OCI-LY7 (cell line): ENCODE results near the gene ACIN1. TPM values are rescaled to one million over a fixed set of nuclear protein-coding genes. Genes with fewer than 3 reads are reported as not detected.
"Not testable (repeated sequence)": the region's sequence is repeated elsewhere in the genome, so short reads cannot be mapped to it uniquely, and the experiment has no call there.

Experiments used
- BruUV-seq: library from RNA; stranded (reverse); fragments of 400-500 nt; replicated peaks from 2 replicates; lab custom pipeline; 2021; lab: Mats Ljungman, UMichigan
- CTCF ChIA-PET: fragments of 300-600 bp; sonication (Branson Sonifier 250); formaldehyde crosslinking; loops from one replicate; lab custom pipeline; 2022; ENCODE audit warnings: antibody characterized with exemption; ENCODE audit not compliant: unreplicated experiment; lab: Charles Lee
- POLR2A ChIA-PET: fragments of 300-600 bp; sonication (Branson Sonifier 250); formaldehyde crosslinking; loops from one replicate; lab custom pipeline; 2022; ENCODE audit warnings: antibody characterized with exemption; lab: Charles Lee
- DNase-seq: peaks from one replicate; pipeline ENCODE4 v3.0.0-alpha.2; 2015; ENCODE audit warnings: low spot score
- H2AFZ ChIP-seq: fragments of 200-600 bp; sonication (generic), shearing (Covaris generic); 2 replicates; pipeline ENCODE4 v1.6.1; 2014; ENCODE audit warnings: mild to moderate bottlenecking, antibody characterized with exemption, low read length, moderate library complexity
- H3K27ac ChIP-seq: fragments of 200-600 bp; sonication (generic); 2 replicates; pipeline ENCODE4 v1.5.1; 2014; ENCODE audit warnings: mixed run types, low read depth, mild to moderate bottlenecking, moderate library complexity, low read length, inconsistent platforms; ENCODE audit not compliant: poor library complexity, severe bottlenecking
- H3K36me3 ChIP-seq: fragments of 200-600 bp; sonication (generic); 2 replicates; pipeline ENCODE4 v1.6.1; 2014; ENCODE audit warnings: mild to moderate bottlenecking, antibody characterized with exemption, low read length, moderate library complexity, mixed read lengths; ENCODE audit not compliant: insufficient read depth
- H3K4me1 ChIP-seq: fragments of 200-600 bp; sonication (generic); 2 replicates; pipeline ENCODE4 v1.5.1; 2014; ENCODE audit warnings: mild to moderate bottlenecking, low read length; ENCODE audit not compliant: insufficient read depth, poor library complexity, severe bottlenecking
- H3K4me2 ChIP-seq: fragments of 200-600 bp; sonication (generic); 2 replicates; pipeline ENCODE4 v1.6.1; 2014; ENCODE audit warnings: mild to moderate bottlenecking, low read length
- H3K4me3 ChIP-seq: fragments of 200-600 bp; sonication (generic); 2 replicates; pipeline ENCODE4 v1.5.1; 2014; ENCODE audit warnings: mild to moderate bottlenecking, low read depth, low read length; ENCODE audit not compliant: poor library complexity, severe bottlenecking
- H3K79me2 ChIP-seq: fragments of 200-600 bp; sonication (generic); 2 replicates; pipeline ENCODE4 v1.6.1; 2016; ENCODE audit warnings: low read depth, mild to moderate bottlenecking, low read length, moderate library complexity, mixed read lengths; ENCODE audit not compliant: insufficient read depth
- H3K9me2 ChIP-seq: fragments of 200-600 bp; sonication (generic); 2 replicates; pipeline ENCODE4 v1.6.1; 2016; ENCODE audit warnings: mild to moderate bottlenecking, low read length, mixed read lengths; ENCODE audit not compliant: insufficient read depth
- H3K9me3 ChIP-seq: fragments of 200-600 bp; sonication (generic); 2 replicates; pipeline ENCODE4 v1.6.1; 2014; ENCODE audit warnings: mild to moderate bottlenecking, mixed run types, low read length, mixed read lengths
- H4K20me1 ChIP-seq: fragments of 200-600 bp; sonication (generic); 2 replicates; pipeline ENCODE4 v1.6.1; 2014; ENCODE audit warnings: mild to moderate bottlenecking, antibody characterized with exemption, low read length, moderate library complexity, mixed read lengths; ENCODE audit not compliant: insufficient read depth
- CTCF ChIP-seq: fragments of 200-600 bp; sonication (generic); conservative IDR thresholded peaks from 2 replicates; pipeline ENCODE4 v1.5.1; 2014; ENCODE audit warnings: mild to moderate bottlenecking, antibody characterized with exemption, low read length, moderate library complexity, mixed read lengths
- EZH2phosphoT487 ChIP-seq: fragments of 200-600 bp; sonication (generic); IDR thresholded peaks from 2 replicates; pipeline ENCODE4 v1.6.1; 2018; ENCODE audit warnings: low read depth, borderline replicate concordance, mild to moderate bottlenecking, mixed run types, antibody characterized with exemption, low read length, moderate library complexity, mixed read lengths
- intact Hi-C: fragments of 100-400 bp; cut with micrococcal nuclease; formaldehyde crosslinking; loops from one replicate; pipeline ENCODE4 v1.10.0; 2022; ENCODE audit not compliant: unreplicated experiment
- total RNA-seq, 2 experiments: library from RNA; depleted of rRNA in 1 of 2; stranded (reverse); fragments of >200 nt in 1 of 2; shearing (Covaris generic) in 1 of 2; gene quantifications; 2 replicates each; pipeline ENCODE4 v1.2.3, GENCODE V29; 2014 to 2022

ACIN1 gene
- total RNA-seq, 2 experiments from 2014 or later = 107 to 206 TPM

GRCh38 chr14:23109769-23110168, 14.8 kb upstream of the ACIN1 start:
- Histone ChIP-seq H3K4me1 (no peaks in the 10 kb centered on the region), H3K9me2 (no peaks in the 10 kb centered on the region), H3K4me3 (no peak overlapping the region), H3K27ac (no peak overlapping the region), H3K36me3 (no peaks in the 10 kb centered on the region), H2AFZ (no peak overlapping the region), H4K20me1 (no peaks in the 10 kb centered on the region), H3K79me2 (no peaks in the 10 kb centered on the region), H3K4me2 (no peak overlapping the region), H3K9me3 (no peaks in the 10 kb centered on the region)
- TF ChIP-seq CTCF (no peak), EZH2phosphoT487 (no peak)
- intact Hi-C loops = no loop called here
- DNase-seq = no peak
- CTCF ChIA-PET = interaction anchor here (0.8 to 1.7 kb wide), 3 partner anchors 10 to 41 kb away, joined by 3 to 4 read pairs (median 4); no protein-coding TSS in a partner anchor
- POLR2A ChIA-PET = no interaction called here
- no TSS peak for BruUV-seq

- BruUV-seq, H4K20me1 ChIP-seq, H3K4me1 ChIP-seq, intact Hi-C loops, DNase-seq, POLR2A ChIA-PET, H3K79me2 ChIP-seq, H3K27ac ChIP-seq, H3K4me3 ChIP-seq, H3K9me3 ChIP-seq, H3K9me2 ChIP-seq, CTCF ChIA-PET, H3K36me3 ChIP-seq, H2AFZ ChIP-seq, H3K4me2 ChIP-seq: not testable (repeated sequence)
These were observed 13.2 kb upstream of the ACIN1 start for GRCh38 chr14:23108169-23108568.

- H3K4me1 ChIP-seq, DNase-seq, H3K4me2 ChIP-seq, CTCF ChIA-PET, H3K36me3 ChIP-seq, H3K9me3 ChIP-seq, H3K27ac ChIP-seq, intact Hi-C loops, H2AFZ ChIP-seq, H4K20me1 ChIP-seq, BruUV-seq, POLR2A ChIA-PET, H3K79me2 ChIP-seq, H3K9me2 ChIP-seq, H3K4me3 ChIP-seq: not testable (repeated sequence)
These were observed 12.7 kb upstream of the ACIN1 start for GRCh38 chr14:23107620-23108019.

- no peaks in the 10 kb centered on the region for H3K79me2 ChIP-seq
- no peak overlapping the region for H2AFZ ChIP-seq
- no peak overlapping the region for H3K4me2 ChIP-seq
- H3K4me1 ChIP-seq = no peaks in the 10 kb centered on the region
- H3K36me3 ChIP-seq = no peaks in the 10 kb centered on the region
- no peak for DNase-seq
- intact Hi-C loops = no loop called here
- CTCF ChIA-PET = no interaction called here
- no peaks in the 10 kb centered on the region for H3K9me2 ChIP-seq
- no peaks in the 10 kb centered on the region for H3K9me3 ChIP-seq
- no peak overlapping the region for H3K27ac ChIP-seq
- TF ChIP-seq EZH2phosphoT487 = no peak
- TF ChIP-seq CTCF = no peak
- no peaks in the 10 kb centered on the region for H4K20me1 ChIP-seq
- no TSS peak for BruUV-seq
- POLR2A ChIA-PET = interaction anchor here (1.2 kb wide), 1 partner anchor 11 kb away, joined by 8 read pairs; the partner anchor contains the start of genes ACIN1 and C14orf119
- no peak overlapping the region for H3K4me3 ChIP-seq
These were observed 11.8 kb upstream of the ACIN1 start for GRCh38 chr14:23106747-23107045.
